Parathyroid adenoma (tissue), 2 donors: Measurements from ENCODE around the gene ITGB7.

Source experiments
- H2AFZ ChIP-seq: fragments of 300-600 bp; sonication (generic); one replicate; pipeline ENCODE4 v1.7.0; 2017; ENCODE audit warnings: antibody characterized with exemption, mild to moderate bottlenecking
- H3K27ac ChIP-seq: fragments of 300-600 bp; sonication (generic); one replicate; pipeline ENCODE4 v1.7.0; 2017
- H3K27me3 ChIP-seq: fragments of 300-600 bp; sonication (generic); one replicate; pipeline ENCODE4 v1.7.0; 2017; ENCODE audit warnings: low read length; ENCODE audit not compliant: control insufficient read depth, insufficient read depth
- H3K36me3 ChIP-seq: fragments of 300-600 bp; sonication (generic); one replicate; pipeline ENCODE4 v1.7.0; 2017; ENCODE audit warnings: low read length; ENCODE audit not compliant: control insufficient read depth, insufficient read depth
- H3K4me1 ChIP-seq: fragments of 300-600 bp; sonication (generic); one replicate; pipeline ENCODE4 v1.7.0; 2017; ENCODE audit warnings: control low read depth
- H3K4me2 ChIP-seq: fragments of 300-600 bp; sonication (generic); one replicate; pipeline ENCODE4 v1.7.0; 2017; ENCODE audit warnings: low read length
- H3K4me3 ChIP-seq: fragments of 300-600 bp; sonication (generic); one replicate; pipeline ENCODE4 v1.7.0; 2017; ENCODE audit warnings: low read depth, low read length
- H3K79me2 ChIP-seq: fragments of 300-600 bp; sonication (generic); one replicate; pipeline ENCODE4 v1.7.0; 2017; ENCODE audit warnings: control low read depth
- H3K9ac ChIP-seq: fragments of 300-600 bp; sonication (generic); one replicate; pipeline ENCODE4 v1.7.0; 2017; ENCODE audit warnings: mild to moderate bottlenecking
- H3K9me3 ChIP-seq: fragments of 300-600 bp; sonication (generic); one replicate; pipeline ENCODE4 v1.7.0; 2017; ENCODE audit warnings: low read length; ENCODE audit not compliant: control insufficient read depth
- TF ChIP-seq, protein P1 (sequence below): fragments of 300-600 bp; sonication (generic); IDR thresholded peaks from one replicate; pipeline ENCODE4 v1.7.0; 2017; ENCODE audit warnings: antibody characterized with exemption, mild to moderate bottlenecking
- donor health status: primary hyperparathyroidism.

The ITGB7 gene

DNA sequence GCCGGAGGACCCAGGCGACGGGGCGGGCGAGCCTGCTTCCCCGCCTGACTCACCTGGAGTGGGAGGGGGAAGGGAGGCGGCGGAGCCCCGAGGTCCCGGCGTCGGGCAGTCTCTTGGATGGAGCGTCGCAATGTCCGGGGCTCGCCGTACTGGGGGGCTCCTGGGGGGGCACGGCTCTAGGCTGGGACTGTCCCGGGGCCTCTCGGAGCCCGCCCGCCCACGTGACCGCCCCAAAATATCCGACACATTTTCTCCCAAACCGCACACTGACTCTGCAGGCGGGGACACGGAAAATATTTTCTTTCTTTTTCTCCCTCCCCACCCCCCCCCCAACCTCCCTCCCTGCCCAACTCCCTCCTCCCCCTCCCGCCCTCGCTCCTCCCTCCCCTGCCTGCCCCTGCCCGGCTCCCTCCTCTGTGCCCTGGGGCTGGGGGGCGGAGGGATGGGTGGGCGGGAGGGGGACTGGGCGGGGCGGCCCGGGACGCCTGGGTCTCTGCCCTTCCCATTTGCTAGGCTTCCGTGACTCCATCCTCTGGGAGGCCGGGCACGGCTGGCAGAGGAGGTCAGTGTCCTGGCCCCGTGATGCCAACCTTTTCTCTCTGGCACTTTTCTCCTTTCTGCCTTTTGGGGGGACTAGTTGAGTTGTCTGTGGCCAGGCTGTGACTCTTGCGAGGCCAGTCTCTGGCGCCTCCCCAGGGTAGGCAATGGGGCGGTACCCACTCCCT lies 25.0 kb upstream of the ITGB7 start, which contains the start of gene RARG:
TSS of gene RARG (minus strand) at position 289 of the 725 bp plus-strand sequence. CDS start 4,664 bp downstream, outside the sequence.
- H3K79me2 ChIP-seq, result no peaks in the 10 kb centered on the region
- peaks cover 17% of the 10 kb centered on the region for H3K4me1 ChIP-seq
- H3K36me3 ChIP-seq, result no peaks in the 10 kb centered on the region
- peak within 1 kb of the TSS; percentile 93 for H3K4me2 ChIP-seq
- H3K9me3 ChIP-seq, result no peaks in the 10 kb centered on the region
- peak within 1 kb of the TSS; percentile 75 for H3K27ac ChIP-seq
- H3K9ac ChIP-seq, result peak within 1 kb of the TSS; percentile 43
- H3K4me3 ChIP-seq, result peak within 1 kb of the TSS; percentile 75
- H2AFZ ChIP-seq, result peak within 1 kb of the TSS; percentile 95
- no peaks in the 10 kb centered on the region for H3K27me3 ChIP-seq
- TF ChIP-seq, protein P1, sequence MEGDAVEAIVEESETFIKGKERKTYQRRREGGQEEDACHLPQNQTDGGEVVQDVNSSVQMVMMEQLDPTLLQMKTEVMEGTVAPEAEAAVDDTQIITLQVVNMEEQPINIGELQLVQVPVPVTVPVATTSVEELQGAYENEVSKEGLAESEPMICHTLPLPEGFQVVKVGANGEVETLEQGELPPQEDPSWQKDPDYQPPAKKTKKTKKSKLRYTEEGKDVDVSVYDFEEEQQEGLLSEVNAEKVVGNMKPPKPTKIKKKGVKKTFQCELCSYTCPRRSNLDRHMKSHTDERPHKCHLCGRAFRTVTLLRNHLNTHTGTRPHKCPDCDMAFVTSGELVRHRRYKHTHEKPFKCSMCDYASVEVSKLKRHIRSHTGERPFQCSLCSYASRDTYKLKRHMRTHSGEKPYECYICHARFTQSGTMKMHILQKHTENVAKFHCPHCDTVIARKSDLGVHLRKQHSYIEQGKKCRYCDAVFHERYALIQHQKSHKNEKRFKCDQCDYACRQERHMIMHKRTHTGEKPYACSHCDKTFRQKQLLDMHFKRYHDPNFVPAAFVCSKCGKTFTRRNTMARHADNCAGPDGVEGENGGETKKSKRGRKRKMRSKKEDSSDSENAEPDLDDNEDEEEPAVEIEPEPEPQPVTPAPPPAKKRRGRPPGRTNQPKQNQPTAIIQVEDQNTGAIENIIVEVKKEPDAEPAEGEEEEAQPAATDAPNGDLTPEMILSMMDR, result peak; percentile 17

DNA sequence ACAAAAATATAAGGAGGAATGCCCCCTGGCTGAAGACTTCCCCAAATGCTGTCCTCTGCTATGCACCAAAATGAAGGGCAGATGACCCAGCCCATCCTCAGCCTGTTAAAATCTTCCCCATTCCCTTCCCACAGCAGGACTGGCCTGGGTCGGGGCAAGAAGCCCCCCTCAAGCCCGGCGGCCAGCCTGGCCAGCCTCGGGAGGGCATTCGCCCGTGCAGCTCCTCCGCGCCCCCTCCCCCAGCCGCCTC lies 24.5 kb upstream of the ITGB7 start:
- H3K9ac ChIP-seq, result peak overlapping the region; percentile 43
- no peaks in the 10 kb centered on the region for H3K27me3 ChIP-seq
- H3K9me3 ChIP-seq, result no peaks in the 10 kb centered on the region
- peak overlapping the region; percentile 88 for H2AFZ ChIP-seq
- H3K4me2 ChIP-seq, result peak overlapping the region; percentile 93
- no peaks in the 10 kb centered on the region for H3K36me3 ChIP-seq
- peak overlapping the region; percentile 75 for H3K4me3 ChIP-seq
- H3K4me1 ChIP-seq, result peaks cover 17% of the 10 kb centered on the region
- no peaks in the 10 kb centered on the region for H3K79me2 ChIP-seq
- TF ChIP-seq, protein P1, result no peak
- H3K27ac ChIP-seq, result peak overlapping the region; percentile 65

DNA sequence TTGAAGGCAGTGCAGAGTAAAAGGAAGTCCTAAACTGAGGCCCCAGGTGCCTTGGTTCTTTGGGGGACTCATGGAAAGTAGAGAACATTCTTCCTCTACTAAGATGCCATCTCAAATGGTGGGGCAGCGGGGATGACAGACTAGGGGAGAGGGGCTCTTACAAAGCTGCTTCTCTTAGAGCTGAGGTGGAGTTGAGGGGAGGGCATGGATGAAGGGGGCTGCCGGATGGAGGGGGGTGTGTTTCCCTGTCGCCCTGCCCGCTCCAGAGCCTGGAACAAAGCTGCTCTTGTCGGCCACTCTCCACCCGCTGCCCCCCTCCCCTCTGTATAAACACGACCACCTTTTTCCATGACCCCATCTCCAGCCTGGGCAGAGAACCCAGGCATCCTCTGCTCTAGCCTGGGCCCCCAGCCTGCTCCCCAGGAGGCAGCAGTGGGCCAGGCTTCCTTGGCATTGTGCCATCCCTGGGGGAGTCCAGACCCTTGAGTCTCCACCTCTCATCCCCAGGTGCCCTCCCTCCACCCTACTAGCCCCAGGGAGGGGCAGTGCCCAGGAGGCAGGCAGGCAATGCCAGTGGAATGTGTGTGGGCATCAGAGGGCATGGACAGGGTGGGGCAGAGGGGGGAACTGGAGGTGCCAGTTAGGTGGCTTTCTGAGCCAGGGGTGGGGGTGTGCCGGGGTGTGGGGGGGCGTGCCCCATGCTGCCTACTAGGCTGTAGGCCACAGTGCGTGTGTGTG lies 23.2 kb upstream of the ITGB7 start:
- no peak overlapping the region for H3K27ac ChIP-seq
- H3K4me1 ChIP-seq, result peaks cover 17% of the 10 kb centered on the region
- H3K4me2 ChIP-seq, result no peak overlapping the region
- H3K4me3 ChIP-seq, result no peak overlapping the region
- no peaks in the 10 kb centered on the region for H3K79me2 ChIP-seq
- H2AFZ ChIP-seq, result no peak overlapping the region
- TF ChIP-seq, protein P1, result no peak
- H3K27me3 ChIP-seq, result no peaks in the 10 kb centered on the region
- H3K36me3 ChIP-seq, result no peaks in the 10 kb centered on the region
- no peak overlapping the region for H3K9ac ChIP-seq
- no peaks in the 10 kb centered on the region for H3K9me3 ChIP-seq

DNA sequence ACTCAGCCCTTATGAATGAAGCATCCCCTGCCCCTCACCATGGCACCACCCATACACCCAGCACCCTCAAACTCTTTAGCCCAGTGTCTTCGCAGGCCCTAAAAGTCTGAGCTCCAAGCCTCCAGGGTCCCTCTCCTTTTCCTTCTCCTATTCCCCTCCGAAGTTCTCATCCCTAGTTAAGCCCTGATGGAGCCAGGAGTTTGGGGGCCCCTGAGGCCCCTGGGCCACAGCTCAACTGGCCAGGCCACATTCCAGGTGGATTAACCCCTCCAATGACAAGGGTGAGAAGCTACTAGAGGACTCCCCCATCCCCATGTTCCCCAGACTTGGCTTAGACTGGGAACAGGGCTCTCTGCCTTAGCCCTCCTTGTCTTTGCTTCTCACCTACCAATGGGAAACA lies 22.4 kb upstream of the ITGB7 start:
- TF ChIP-seq, protein P1, result no peak

More for the DNA sequence above, 22.4 kb upstream of the ITGB7 start:
- Histone ChIP-seq H3K36me3 (no peaks in the 10 kb centered on the region), H3K4me1 (peaks cover 17% of the 10 kb centered on the region), H3K4me3 (no peak overlapping the region), H2AFZ (no peak overlapping the region), H3K27me3 (no peaks in the 10 kb centered on the region), H3K79me2 (no peaks in the 10 kb centered on the region), H3K27ac (no peak overlapping the region), H3K9ac (no peak overlapping the region), H3K4me2 (no peak overlapping the region), H3K9me3 (no peaks in the 10 kb centered on the region)
